Right atrium auricular region (tissue), 2 donors: Measurements from ENCODE around the gene FYCO1. TPM values are rescaled to one million over a fixed set of nuclear protein-coding genes. Genes with fewer than 3 reads are reported as not detected.

Source experiments
- DNase-seq: peaks from one replicate; pipeline ENCODE4 v3.0.0-alpha.2; 2019; ENCODE audit warnings: low spot score
- H3K27ac ChIP-seq, 2 donors: fragments of 200-600 bp; sonication (generic); 1 replicate in 1 of 2; 2 replicates in 1 of 2; pipeline ENCODE4 v1.5.1; 2016 to 2019
- H3K27me3 ChIP-seq, 2 donors: fragments of 200-600 bp; sonication (generic); one replicate each; pipeline versions ENCODE4 v1.5.1 to v1.6.0; 2017 to 2019
- H3K36me3 ChIP-seq: fragments of 200-600 bp; sonication (generic); one replicate; pipeline ENCODE4 v1.5.1; 2016
- H3K4me1 ChIP-seq, 2 donors: fragments of 200-600 bp; sonication (generic); one replicate each; pipeline versions ENCODE4 v1.5.1 to v1.6.0; 2017 to 2019
- H3K4me3 ChIP-seq, 2 donors: fragments of 200-600 bp; sonication (generic); 1 replicate in 1 of 2; 2 replicates in 1 of 2; pipeline ENCODE4 v1.5.1; 2017 to 2019; ENCODE audit warnings: mild to moderate bottlenecking in 1 of 2, moderate library complexity in 1 of 2
- H3K9me3 ChIP-seq, 2 donors: fragments of 200-600 bp; sonication (generic); one replicate each; pipeline ENCODE4 v1.5.1; 2019
- CTCF ChIP-seq, 2 donors: fragments of 200-600 bp; sonication (generic); IDR thresholded peaks; one replicate each; pipeline ENCODE4 v1.5.1; 2019; ENCODE audit warnings: antibody characterized with exemption in 2 of 2
- total RNA-seq, 2 donors: library from RNA; depleted of rRNA; stranded (reverse); fragments of >200 nt; gene quantifications; one replicate each; pipeline ENCODE4 v1.1.0, GENCODE V29; 2016

The FYCO1 gene
- total RNA-seq, 2 donors from 2014 or later, result 67.2 to 116 TPM

- Histone ChIP-seq H3K4me1 (peaks cover 0 to 58% of the 10 kb centered on the region in 2 donors), H3K27ac (peak overlapping the region; percentile 98), H3K4me3 (peak overlapping the region; percentile 90 to 92), H3K36me3 (no peaks in the 10 kb centered on the region), H3K9me3 (no peaks in the 10 kb centered on the region), H3K27me3 (no peaks in the 10 kb centered on the region)
- no peak for TF ChIP-seq CTCF (IDR thresholded peaks at IDR 0.05)
- no peak for DNase-seq
Measured at GRCh38 chr3:45994419-45995235, 997 bp downstream of the FYCO1 start.

GRCh38 chr3:45993421-45994027 lies 2.1 kb downstream of the FYCO1 start:
- Histone ChIP-seq H3K9me3 (no peaks in the 10 kb centered on the region), H3K27me3 (no peaks in the 10 kb centered on the region), H3K4me1 (peaks cover 0 to 69% of the 10 kb centered on the region in 2 donors), H3K27ac (peak overlapping the region; percentile 98), H3K4me3 (no peak overlapping the region), H3K36me3 (no peaks in the 10 kb centered on the region)
- DNase-seq, result no peak
- TF ChIP-seq CTCF (IDR thresholded peaks at IDR 0.05), result no peak

- no peak for TF ChIP-seq CTCF (IDR thresholded peaks at IDR 0.05)
- Histone ChIP-seq H3K9me3 (no peaks in the 10 kb centered on the region), H3K4me3 (no peak overlapping the region), H3K27ac (peak overlapping the region; percentile 98), H3K27me3 (no peaks in the 10 kb centered on the region), H3K4me1 (peaks cover 0 to 76% of the 10 kb centered on the region in 2 donors), H3K36me3 (no peaks in the 10 kb centered on the region)
- no peak for DNase-seq
Measured at GRCh38 chr3:45992821-45993221, 2.8 kb downstream of the FYCO1 start.

GRCh38 chr3:45992133-45992729 lies 3.4 kb downstream of the FYCO1 start:
- no peak for TF ChIP-seq CTCF (IDR thresholded peaks at IDR 0.05)
- H3K27ac ChIP-seq, result peak overlapping the region; percentile 98
- no peaks in the 10 kb centered on the region for H3K27me3 ChIP-seq
- no peaks in the 10 kb centered on the region for H3K36me3 ChIP-seq
- H3K9me3 ChIP-seq, result no peaks in the 10 kb centered on the region
- H3K4me3 ChIP-seq, result no peak overlapping the region
- DNase-seq, result no peak
- H3K4me1 ChIP-seq, result peaks cover 0 to 82% of the 10 kb centered on the region in 2 donors

GRCh38 chr3:45991341-45991740 lies 4.3 kb downstream of the FYCO1 start:
- Histone ChIP-seq H3K4me1 (peaks cover 0 to 90% of the 10 kb centered on the region in 2 donors), H3K27ac (peak overlapping the region; percentile 98), H3K4me3 (no peak overlapping the region), H3K27me3 (no peaks in the 10 kb centered on the region), H3K36me3 (no peaks in the 10 kb centered on the region), H3K9me3 (no peaks in the 10 kb centered on the region)
- TF ChIP-seq CTCF (IDR thresholded peaks at IDR 0.05), result no peak
- DNase-seq, result no peak
